PC-9 (cell line): Measurements from ENCODE around the gene NCK2.

Experiments
- EZH2 ChIP-seq: fragments of 200-600 bp; sonication (generic); IDR thresholded peaks from 2 replicates; pipeline ENCODE4 v1.8.0; 2017; ENCODE audit warnings: antibody characterized with exemption, low read depth
- TF ChIP-seq, protein P1 (sequence below): fragments of 200-600 bp; sonication (generic); conservative IDR thresholded peaks from 2 replicates; pipeline ENCODE4 v1.6.1; 2017; ENCODE audit warnings: mixed run types, antibody characterized with exemption, mild to moderate bottlenecking, moderate library complexity

- TF ChIP-seq, protein P1, sequence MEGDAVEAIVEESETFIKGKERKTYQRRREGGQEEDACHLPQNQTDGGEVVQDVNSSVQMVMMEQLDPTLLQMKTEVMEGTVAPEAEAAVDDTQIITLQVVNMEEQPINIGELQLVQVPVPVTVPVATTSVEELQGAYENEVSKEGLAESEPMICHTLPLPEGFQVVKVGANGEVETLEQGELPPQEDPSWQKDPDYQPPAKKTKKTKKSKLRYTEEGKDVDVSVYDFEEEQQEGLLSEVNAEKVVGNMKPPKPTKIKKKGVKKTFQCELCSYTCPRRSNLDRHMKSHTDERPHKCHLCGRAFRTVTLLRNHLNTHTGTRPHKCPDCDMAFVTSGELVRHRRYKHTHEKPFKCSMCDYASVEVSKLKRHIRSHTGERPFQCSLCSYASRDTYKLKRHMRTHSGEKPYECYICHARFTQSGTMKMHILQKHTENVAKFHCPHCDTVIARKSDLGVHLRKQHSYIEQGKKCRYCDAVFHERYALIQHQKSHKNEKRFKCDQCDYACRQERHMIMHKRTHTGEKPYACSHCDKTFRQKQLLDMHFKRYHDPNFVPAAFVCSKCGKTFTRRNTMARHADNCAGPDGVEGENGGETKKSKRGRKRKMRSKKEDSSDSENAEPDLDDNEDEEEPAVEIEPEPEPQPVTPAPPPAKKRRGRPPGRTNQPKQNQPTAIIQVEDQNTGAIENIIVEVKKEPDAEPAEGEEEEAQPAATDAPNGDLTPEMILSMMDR: no peak
- TF ChIP-seq EZH2: no peak
Observed at GRCh38 chr2:105750735-105751134, 6.0 kb downstream of the NCK2 start.
